Prostate gland (tissue), 2 donors: ENCODE data around the gene FLT4.

Experiments
- CTCF ChIP-seq, 4 experiments: fragments of 200-600 bp in 2 of 4; fragments of 450-650 bp in 2 of 4; sonication (generic) in 2 of 4; IDR thresholded peaks; 1 replicate in 3 of 4; 2 replicates in 1 of 4; pipeline ENCODE4 v1.5.1; 2016 to 2019; ENCODE audit warnings: antibody characterized with exemption in 4 of 4, mild to moderate bottlenecking in 2 of 4, moderate library complexity in 2 of 4
- POLR2AphosphoS5 ChIP-seq: sonication (generic); formaldehyde crosslinking; IDR thresholded peaks from one replicate; pipeline ENCODE4 v1.6.1; 2017; ENCODE audit warnings: antibody characterized with exemption

GRCh38 chr5:180613814-180614188 lies 35.6 kb downstream of the FLT4 start:
- no peak for TF ChIP-seq CTCF (IDR thresholded peaks at IDR 0.05)
- TF ChIP-seq POLR2AphosphoS5 = no peak
